ENCODE results near the gene TBC1D2B.

Gene TBC1D2B

DNA sequence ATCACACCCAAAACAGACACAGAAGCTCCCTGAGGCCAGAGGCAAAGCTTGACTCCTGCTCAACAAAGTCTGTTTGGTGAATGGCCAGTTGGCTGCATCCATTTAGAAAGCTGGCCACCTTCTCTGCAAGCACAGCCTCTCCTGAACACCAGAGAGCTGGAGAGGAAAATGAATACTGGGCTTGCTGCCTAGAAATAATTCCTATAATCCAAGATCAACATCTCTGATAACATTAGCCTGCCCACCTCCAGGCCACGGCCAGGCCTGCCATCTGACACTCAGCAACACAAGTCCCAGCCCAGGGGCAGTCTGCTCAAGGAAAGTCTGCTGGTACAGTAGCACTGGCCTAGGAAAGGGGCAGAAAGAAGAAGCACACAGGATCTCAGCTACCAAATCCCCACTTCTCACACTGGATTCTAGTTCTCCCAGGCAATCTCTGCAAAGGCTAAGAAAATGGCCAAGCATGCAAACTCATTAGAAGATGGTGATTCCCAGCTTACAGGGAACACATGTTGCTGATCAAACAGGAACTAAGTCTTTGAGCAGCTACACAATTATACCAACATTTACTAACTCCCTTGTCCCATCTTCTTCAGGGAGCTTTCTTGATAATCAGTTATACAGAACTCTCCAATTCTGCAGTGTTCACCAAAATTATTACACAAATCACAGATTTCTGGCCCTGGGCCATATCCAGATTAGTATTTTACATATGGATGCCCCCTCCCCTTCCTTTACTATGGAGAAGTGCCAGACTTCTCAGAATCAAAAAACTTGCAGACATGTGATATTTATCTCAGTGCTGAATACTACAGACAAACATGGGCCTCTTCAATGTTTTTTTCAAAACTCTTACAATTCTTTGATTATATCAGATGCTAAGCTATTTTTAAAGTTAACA lies 9.9 kb downstream of the TBC1D2B start:
- DNase-seq (ENCODE audit: low read depth): no peak
- TF ChIP-seq CTCF (IDR thresholded peaks at IDR 0.05; ENCODE audit: low read depth, low read length, missing control alignments): no peak
- H3K4me3 ChIP-seq (ENCODE audit: low read depth, low read length): no peak overlapping the region

DNA sequence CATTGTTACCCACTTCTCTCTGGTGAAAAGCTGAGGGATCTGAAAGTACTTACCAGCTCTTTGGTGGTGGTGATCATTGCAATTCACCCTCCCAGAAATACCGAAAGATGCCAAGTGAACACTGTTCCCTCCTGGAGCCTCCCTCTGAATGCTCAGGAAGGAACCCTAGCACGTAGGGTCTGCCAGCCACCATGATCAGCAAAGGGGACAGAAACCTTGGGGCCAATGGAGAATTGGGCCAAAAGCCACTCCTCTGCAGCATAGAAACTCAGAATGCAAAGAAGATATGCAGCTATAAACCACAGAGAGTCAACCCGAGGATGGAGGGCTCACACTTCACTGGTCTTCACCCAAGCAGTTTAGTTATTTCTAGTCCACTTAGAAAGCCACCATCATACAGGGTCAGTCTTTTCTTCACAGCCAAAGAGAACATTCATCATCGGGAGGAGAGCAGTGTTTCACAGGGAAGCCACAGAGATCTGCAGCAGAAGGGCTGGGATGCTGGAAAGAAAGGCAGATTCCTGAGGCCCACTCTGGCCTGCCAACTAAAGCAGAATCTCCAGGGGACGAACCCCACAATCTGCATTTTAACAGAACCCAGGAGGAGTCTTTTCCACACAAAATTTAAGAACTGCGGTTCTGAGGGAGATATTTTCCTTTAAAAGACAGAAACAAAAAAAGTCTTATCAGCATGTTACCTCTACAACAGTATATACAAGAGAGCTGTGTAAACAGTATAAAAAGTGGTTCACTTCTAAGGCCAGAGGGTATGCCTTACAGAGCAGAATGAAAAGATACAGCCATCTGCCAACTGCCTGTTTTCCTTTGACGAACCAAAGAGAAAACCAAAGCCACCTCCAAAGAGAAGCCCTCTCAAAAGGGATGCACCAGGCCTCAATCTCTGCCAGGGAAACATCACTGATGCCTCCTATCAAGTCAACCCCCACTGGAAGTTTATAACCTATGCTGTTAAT lies 11.3 kb downstream of the TBC1D2B start:
- TF ChIP-seq CTCF (IDR thresholded peaks at IDR 0.05; ENCODE audit: low read depth, low read length, missing control alignments): no peak
- peak; percentile 77 for DNase-seq (ENCODE audit: low read depth)
- peak overlapping the region; percentile 25 for H3K4me3 ChIP-seq (ENCODE audit: low read depth, low read length)

- TF ChIP-seq CTCF (IDR thresholded peaks at IDR 0.05; ENCODE audit: low read depth, low read length, missing control alignments): no peak
- no peak for DNase-seq (ENCODE audit: low read depth)
- H3K4me3 ChIP-seq (ENCODE audit: low read depth, low read length): peak overlapping the region; percentile 25
Measured at GRCh38 chr15:78065284-78065872, 12.1 kb downstream of the TBC1D2B start.

DNA sequence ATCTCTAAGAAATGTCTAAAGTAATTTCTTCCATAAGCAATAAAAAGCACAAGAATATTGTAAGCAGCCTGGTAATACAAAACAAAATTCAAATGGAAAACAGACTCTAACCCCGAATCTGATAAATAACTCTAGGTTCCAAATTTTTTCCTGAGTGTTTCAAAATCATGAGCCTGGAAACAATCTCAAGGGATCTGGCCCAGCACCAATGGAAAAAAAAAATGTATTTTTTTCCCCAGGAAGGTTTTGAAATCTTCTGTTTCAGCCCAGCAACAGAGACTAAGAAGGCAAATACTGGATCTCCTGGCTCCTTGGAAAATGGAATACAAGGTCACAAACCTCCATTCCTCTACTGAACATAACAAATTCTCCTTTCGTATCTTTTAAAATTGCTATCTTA lies 13.0 kb downstream of the TBC1D2B start:
- H3K4me3 ChIP-seq (ENCODE audit: low read depth, low read length): no peak overlapping the region; the same call in 1 of the 2 replicates
- DNase-seq (ENCODE audit: low read depth): no peak
- TF ChIP-seq CTCF (IDR thresholded peaks at IDR 0.05; ENCODE audit: low read depth, low read length, missing control alignments): no peak

DNA sequence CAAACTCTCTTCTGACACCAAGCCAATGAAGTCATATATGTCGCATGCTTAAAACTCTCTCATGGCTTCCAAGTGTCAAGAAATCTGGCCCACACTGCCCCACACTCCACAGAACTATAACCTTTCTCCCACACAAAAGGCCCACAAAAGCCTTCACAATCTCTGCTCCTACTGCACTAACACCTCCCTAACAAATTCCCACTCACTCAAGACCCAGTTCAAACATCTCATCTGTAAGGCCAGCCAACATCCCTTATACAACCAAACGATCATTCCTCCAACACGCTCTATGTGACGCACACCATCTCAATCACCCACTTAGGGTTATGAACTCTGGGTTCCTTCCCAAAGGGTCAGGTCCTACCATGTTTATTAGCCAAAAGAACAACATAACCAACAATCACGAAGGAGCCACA lies 13.5 kb downstream of the TBC1D2B start:
- no peak for TF ChIP-seq CTCF (IDR thresholded peaks at IDR 0.05; ENCODE audit: low read depth, low read length, missing control alignments)
- no peak for DNase-seq (ENCODE audit: low read depth)

GRCh38 chr15:78063217-78063616 lies 14.3 kb downstream of the TBC1D2B start:
- DNase-seq (ENCODE audit: low read depth): no peak
- TF ChIP-seq CTCF (IDR thresholded peaks at IDR 0.05; ENCODE audit: low read depth, low read length, missing control alignments): no peak
- H3K4me3 ChIP-seq (ENCODE audit: low read depth, low read length): no peak overlapping the region

More for the DNA sequence above, 13.5 kb downstream of the TBC1D2B start:
- no peak overlapping the region for H3K4me3 ChIP-seq (ENCODE audit: low read depth, low read length)
